ENCODE measurements around the gene CNGA2.
"Not testable (repeated sequence)": the region's sequence is repeated elsewhere in the genome, so short reads cannot be mapped to it uniquely, and the experiment has no call there.

CNGA2 gene

GRCh38 chrX:151734446-151734845 lies at the start of gene CNGA2:
Gene CNGA2 (plus strand): TSS chrX:151734746. CDS start chrX:151738484, 3,738 bp downstream.
- DNase-seq, result no peak

GRCh38 chrX:151687635-151688034 lies 46.9 kb upstream of the CNGA2 start:
- no peak for DNase-seq

- no peak for DNase-seq
Observed at GRCh38 chrX:151688695-151689094, 45.9 kb upstream of the CNGA2 start.

GRCh38 chrX:151692825-151693224 lies 41.7 kb upstream of the CNGA2 start:
- DNase-seq, result no peak

DNA sequence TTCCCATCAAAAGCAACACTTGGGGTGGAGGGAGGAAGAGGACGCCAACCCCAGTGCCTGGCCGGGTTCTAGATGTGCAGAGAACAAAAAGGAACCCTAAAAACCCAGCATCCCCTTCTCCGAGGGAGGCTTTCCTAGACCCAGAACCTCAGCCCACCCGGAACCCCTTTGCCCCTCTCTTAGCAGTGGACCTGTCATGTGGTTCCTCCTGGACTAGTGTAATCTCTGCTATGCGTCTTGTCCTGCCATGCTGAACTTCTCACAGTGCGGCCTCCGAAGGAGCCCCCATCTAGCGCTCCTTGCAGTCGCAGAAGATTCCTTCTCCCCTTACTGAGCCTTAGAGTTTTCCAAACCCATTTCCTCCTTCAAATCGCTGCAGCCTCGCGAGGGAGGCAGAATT lies 40.4 kb upstream of the CNGA2 start:
- DNase-seq, result no peak

- no peak for DNase-seq
Observed at GRCh38 chrX:151694661-151695582, 39.6 kb upstream of the CNGA2 start, which contains the start of gene PRRG3. Gene PRRG3 (plus strand): TSS chrX:151695458. CDS start chrX:151698815, 3,357 bp downstream.

DNA sequence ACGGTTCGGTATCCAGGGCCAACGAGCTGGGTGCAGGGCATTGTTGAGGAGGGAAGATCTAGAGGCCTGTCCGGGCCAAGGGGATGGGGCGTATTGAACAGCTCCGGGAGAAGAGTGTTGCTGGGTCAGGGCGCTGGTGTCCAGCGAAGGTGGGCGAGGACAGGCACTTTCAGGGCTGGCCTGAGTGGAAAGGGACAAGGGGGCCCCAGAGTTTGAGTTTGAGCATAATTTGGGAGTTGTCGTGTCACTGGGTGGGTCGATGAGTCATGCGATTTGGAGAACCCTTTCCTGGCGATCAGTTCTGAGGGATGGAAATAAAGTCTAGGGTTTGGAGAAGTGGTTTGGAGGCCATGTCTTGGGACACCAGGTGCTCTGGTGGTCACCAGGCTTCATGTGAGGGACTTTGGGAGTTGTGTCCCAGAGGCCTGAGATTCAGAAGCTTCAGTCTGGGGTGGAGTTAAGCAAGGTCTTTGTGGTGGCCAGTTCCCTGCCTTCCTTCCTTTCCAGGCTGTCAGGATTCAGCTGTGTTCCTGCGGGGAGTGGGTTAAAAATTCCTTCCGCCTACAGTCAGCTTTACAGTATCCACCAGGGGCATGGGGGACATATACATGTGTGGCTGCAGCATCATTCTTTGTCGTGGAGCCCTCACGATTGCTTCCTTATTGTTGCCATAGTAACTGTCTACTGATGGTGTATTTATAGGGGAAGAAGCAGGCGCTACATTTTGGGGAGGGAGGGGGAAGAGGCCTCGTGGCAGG lies 38.8 kb upstream of the CNGA2 start:
- no peak for DNase-seq

- DNase-seq, result not testable (repeated sequence)
Observed at GRCh38 chrX:151697082-151697481, 37.5 kb upstream of the CNGA2 start.

DNA sequence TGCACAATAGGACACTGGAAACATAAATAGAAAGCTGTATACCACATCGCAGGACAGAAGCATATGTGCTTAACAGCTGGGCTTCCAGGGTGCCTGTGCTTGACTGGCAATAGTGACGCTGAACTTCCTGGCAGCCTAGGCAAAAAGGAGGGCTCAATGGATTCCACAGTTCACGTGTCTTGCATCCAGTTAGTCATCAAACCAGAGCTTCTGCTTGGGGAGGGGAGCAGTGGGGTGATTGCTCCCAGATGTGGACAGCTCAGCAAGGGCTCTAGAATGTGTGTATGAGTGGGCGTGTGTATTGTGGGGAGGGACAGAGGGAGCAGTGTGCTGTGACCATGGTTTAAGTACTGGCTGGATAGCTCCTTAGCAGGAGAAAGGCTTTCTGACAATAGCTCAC lies 37.0 kb upstream of the CNGA2 start:
- DNase-seq, result no peak

- no peak for DNase-seq
Observed at GRCh38 chrX:151698485-151698884, 36.1 kb upstream of the CNGA2 start.

DNA sequence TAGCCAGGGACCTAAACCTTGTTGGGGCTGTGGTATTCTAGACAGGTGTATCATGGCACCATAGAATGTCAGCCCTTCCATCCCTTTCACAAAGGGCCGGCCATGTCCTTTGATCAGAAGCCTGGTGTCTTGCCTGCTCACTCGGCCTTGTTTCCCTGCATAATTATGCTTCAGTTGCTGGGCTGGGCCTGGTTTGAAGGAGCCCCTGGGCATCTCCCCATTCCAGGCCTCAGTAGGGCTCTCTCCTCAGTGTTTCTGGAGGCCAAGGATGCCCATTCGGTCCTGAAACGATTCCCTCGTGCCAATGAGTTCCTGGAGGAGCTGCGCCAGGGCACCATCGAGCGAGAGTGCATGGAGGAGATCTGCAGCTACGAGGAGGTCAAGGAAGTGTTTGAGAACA lies 34.8 kb upstream of the CNGA2 start:
- DNase-seq, result no peak

DNA sequence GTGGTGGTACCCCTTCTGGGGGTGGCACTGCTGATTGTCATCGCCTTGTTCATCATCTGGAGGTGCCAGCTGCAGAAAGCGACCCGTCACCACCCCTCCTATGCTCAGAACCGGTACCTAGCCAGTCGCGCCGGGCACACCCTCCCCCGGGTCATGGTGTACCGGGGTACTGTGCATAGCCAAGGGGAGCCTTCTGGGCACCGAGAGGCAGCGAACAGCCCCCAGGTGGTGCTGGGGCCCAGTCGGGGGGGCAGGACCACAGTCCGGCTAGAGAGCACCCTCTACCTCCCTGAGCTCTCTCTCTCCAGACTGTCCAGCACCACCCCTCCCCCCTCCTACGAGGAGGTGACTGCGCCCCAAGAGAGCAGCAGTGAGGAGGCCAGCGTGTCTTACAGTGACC lies 34.0 kb upstream of the CNGA2 start:
- DNase-seq, result no peak

GRCh38 chrX:151701071-151701470 lies 33.5 kb upstream of the CNGA2 start:
- no peak for DNase-seq

- no peak for DNase-seq
Observed at GRCh38 chrX:151701531-151701930, 33.0 kb upstream of the CNGA2 start.

GRCh38 chrX:151702026-151702714 lies 32.4 kb upstream of the CNGA2 start:
- no peak for DNase-seq

DNA sequence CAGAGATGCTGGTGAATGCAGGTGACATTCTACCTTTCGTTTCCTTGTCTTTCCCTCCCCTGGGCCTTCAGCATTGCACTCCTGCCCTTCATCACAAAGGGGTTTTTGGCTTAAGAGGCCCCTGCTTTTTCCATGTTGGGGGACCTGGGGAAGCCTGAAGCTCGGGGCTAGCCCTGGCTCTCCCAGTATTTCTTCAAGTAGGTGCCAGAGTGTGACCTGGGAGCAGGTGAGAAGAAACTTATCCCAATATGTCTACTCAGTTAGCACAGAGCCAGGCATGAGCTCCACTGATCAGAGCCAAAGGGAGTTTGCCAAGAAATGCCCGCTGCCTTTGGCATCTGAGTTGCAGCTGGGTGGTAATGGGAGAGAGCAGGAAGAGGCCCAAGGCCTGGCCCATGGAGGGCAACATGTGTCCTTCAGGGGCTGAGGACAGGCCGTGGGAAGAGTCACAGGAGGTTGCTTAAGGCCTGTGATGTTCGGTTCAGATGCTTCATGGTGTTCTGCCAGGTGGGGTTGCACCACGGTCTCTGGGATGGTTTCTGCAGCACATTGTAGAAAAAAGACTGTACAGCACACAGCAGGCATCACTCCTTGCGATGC lies 31.7 kb upstream of the CNGA2 start:
- no peak for DNase-seq

- no peak for DNase-seq
Observed at GRCh38 chrX:151703487-151703886, 31.1 kb upstream of the CNGA2 start.

GRCh38 chrX:151704041-151704663 lies 30.4 kb upstream of the CNGA2 start:
- no peak for DNase-seq

GRCh38 chrX:151708821-151709220 lies 25.7 kb upstream of the CNGA2 start:
- DNase-seq, result no peak

GRCh38 chrX:151710457-151710856 lies 24.1 kb upstream of the CNGA2 start:
- DNase-seq, result no peak

DNA sequence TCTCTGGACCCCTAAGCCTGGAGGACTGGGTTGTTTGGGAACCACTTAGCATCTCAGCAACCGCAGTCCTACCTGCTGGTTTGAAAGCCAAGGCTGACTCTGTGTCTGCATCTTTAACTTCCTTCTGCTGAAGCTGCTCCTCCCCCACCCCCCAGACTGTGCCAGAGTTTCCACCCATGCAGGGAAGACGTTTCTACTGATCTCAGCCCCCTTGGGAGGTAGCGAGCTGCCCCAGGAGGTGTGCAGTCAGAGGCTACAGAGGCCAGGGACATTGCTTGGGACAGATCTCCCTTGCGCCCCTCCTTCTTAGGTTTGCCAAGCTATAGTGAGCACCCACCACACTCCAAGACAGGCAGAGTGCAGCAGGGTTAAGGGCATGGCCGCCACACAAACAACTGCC lies 23.4 kb upstream of the CNGA2 start:
- no peak for DNase-seq

GRCh38 chrX:151711787-151712186 lies 22.8 kb upstream of the CNGA2 start:
- no peak for DNase-seq

Measured in NCI-H2227 treated with DMSO at 0.1 percent for 48 hours (cell line).